OCI-LY1 (cell line): ENCODE measurements around the gene TMOD2.

Experiments
- EZH2 ChIP-seq: fragments of 200-600 bp; sonication (generic), shearing (Covaris generic); IDR thresholded peaks from 2 replicates; pipeline ENCODE4 v1.8.0; 2017; ENCODE audit warnings: borderline replicate concordance, mixed run types, mild to moderate bottlenecking, antibody characterized with exemption, low read length, moderate library complexity, mixed read lengths
- TF ChIP-seq, protein P1 (sequence below): fragments of 200-600 bp; sonication (generic), shearing (Covaris generic); IDR thresholded peaks from 2 replicates; pipeline ENCODE4 v1.5.1; 2017; ENCODE audit warnings: mild to moderate bottlenecking, antibody characterized with exemption, low read length, moderate library complexity, mixed read lengths

- TF ChIP-seq, protein P1, sequence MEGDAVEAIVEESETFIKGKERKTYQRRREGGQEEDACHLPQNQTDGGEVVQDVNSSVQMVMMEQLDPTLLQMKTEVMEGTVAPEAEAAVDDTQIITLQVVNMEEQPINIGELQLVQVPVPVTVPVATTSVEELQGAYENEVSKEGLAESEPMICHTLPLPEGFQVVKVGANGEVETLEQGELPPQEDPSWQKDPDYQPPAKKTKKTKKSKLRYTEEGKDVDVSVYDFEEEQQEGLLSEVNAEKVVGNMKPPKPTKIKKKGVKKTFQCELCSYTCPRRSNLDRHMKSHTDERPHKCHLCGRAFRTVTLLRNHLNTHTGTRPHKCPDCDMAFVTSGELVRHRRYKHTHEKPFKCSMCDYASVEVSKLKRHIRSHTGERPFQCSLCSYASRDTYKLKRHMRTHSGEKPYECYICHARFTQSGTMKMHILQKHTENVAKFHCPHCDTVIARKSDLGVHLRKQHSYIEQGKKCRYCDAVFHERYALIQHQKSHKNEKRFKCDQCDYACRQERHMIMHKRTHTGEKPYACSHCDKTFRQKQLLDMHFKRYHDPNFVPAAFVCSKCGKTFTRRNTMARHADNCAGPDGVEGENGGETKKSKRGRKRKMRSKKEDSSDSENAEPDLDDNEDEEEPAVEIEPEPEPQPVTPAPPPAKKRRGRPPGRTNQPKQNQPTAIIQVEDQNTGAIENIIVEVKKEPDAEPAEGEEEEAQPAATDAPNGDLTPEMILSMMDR, result no peak
- no peak for TF ChIP-seq EZH2
These were observed 66.8 kb downstream of the TMOD2 start for GRCh38 chr15:51818150-51818549.
